Right renal pelvis (tissue), 4 donors: ENCODE results near the gene ZNF512B. TPM values are rescaled to one million over a fixed set of nuclear protein-coding genes. Genes with fewer than 3 reads are reported as not detected.

ENCODE experiments used
- polyA plus RNA-seq, 4 donors: library from polyadenylated mRNA; unstranded; fragments of 120-200 nt; gene quantifications; one replicate each; pipeline ENCODE4 v1.2.1, GENCODE V29; 2013; ENCODE audit not compliant: insufficient read length in 4 of 4

The ZNF512B gene
- polyA plus RNA-seq, 4 donors = 24.9 to 31.9 (median 26.1) TPM

Other genes starting within 250 kb of the ZNF512B start
- gene LIME1, start 233.3 kb downstream of the ZNF512B start, polyA plus RNA-seq = 10 to 100 TPM in 1 of 4 donors, 1 to 10 TPM in 3; 4.6 to 13.6 (median 7.3) TPM
- 100 to 1,000 TPM in 1 of 4 donors, 10 to 100 TPM in 3; 75.7 to 142 (median 80.1) TPM for gene SLC2A4RG, start 230.2 kb downstream of the ZNF512B start, polyA plus RNA-seq
- gene ZBTB46, start 138.7 kb downstream of the ZNF512B start, polyA plus RNA-seq = 10 to 100 TPM; 16.7 to 20.1 (median 18.0) TPM
- not detected for gene ABHD16B, start 108.4 kb downstream of the ZNF512B start, polyA plus RNA-seq
- gene TPD52L2, start 104.7 kb downstream of the ZNF512B start, polyA plus RNA-seq = 10 to 100 TPM; 84.8 to 91.5 (median 87.1) TPM
- 10 to 100 TPM; 28.3 to 34.5 (median 31.1) TPM for gene DNAJC5, start 74.8 kb downstream of the ZNF512B start, polyA plus RNA-seq
- gene UCKL1, start 13.5 kb downstream of the ZNF512B start, polyA plus RNA-seq = 10 to 100 TPM; 37.8 to 53.6 (median 45.0) TPM
- gene SAMD10, start 9.7 kb upstream of the ZNF512B start, polyA plus RNA-seq = 10 to 100 TPM in 1 of 4 donors, 1 to 10 TPM in 3; 7.2 to 10.2 (median 8.3) TPM
- gene PRPF6, start 11.2 kb upstream of the ZNF512B start, polyA plus RNA-seq = 10 to 100 TPM; 81.8 to 92.3 (median 84.5) TPM
- 1 to 10 TPM in 1 of 4 donors, under 1 TPM in 3; 0.62 to 1.1 (median 0.75) TPM for gene C20orf204, start 66.3 kb upstream of the ZNF512B start, polyA plus RNA-seq
- gene SOX18, start 79.7 kb upstream of the ZNF512B start, polyA plus RNA-seq = 10 to 100 TPM in 3 of 4 donors, 1 to 10 TPM in 1; 9.3 to 19.7 (median 10.9) TPM
- gene TCEA2, start 93.3 kb upstream of the ZNF512B start, polyA plus RNA-seq = 10 to 100 TPM; 77.9 to 99.7 (median 81.5) TPM
- 1 to 10 TPM; 5.0 to 7.9 (median 5.6) TPM for gene RGS19, start 109.6 kb upstream of the ZNF512B start, polyA plus RNA-seq
- 1 to 10 TPM in 3 of 4 donors, under 1 TPM in 1; 0.80 to 1.3 (median 1.2) TPM for gene OPRL1, start 110.2 kb upstream of the ZNF512B start, polyA plus RNA-seq
- under 1 TPM in 1 of 4 donors, not detected in 3; 0.22 TPM for gene LKAAEAR1, start 114.5 kb upstream of the ZNF512B start, polyA plus RNA-seq
- not detected for gene NPBWR2, start 137.6 kb upstream of the ZNF512B start, polyA plus RNA-seq
- under 1 TPM; 0.38 to 0.79 (median 0.63) TPM for gene MYT1, start 194.5 kb upstream of the ZNF512B start, polyA plus RNA-seq